GM11168 (cell line): ENCODE results near the gene ITLN1.
"Not testable (repeated sequence)": the region's sequence is repeated elsewhere in the genome, so short reads cannot be mapped to it uniquely, and the experiment has no call there.

ENCODE experiments used
- in situ Hi-C: fragments of 300-500 bp; cut with MboI; formaldehyde crosslinking; loops from one replicate; pipeline ENCODE4 v1.12.0; 2022; ENCODE audit warnings: low sequenced_read_pairs; ENCODE audit not compliant: unreplicated experiment

The ITLN1 gene

DNA sequence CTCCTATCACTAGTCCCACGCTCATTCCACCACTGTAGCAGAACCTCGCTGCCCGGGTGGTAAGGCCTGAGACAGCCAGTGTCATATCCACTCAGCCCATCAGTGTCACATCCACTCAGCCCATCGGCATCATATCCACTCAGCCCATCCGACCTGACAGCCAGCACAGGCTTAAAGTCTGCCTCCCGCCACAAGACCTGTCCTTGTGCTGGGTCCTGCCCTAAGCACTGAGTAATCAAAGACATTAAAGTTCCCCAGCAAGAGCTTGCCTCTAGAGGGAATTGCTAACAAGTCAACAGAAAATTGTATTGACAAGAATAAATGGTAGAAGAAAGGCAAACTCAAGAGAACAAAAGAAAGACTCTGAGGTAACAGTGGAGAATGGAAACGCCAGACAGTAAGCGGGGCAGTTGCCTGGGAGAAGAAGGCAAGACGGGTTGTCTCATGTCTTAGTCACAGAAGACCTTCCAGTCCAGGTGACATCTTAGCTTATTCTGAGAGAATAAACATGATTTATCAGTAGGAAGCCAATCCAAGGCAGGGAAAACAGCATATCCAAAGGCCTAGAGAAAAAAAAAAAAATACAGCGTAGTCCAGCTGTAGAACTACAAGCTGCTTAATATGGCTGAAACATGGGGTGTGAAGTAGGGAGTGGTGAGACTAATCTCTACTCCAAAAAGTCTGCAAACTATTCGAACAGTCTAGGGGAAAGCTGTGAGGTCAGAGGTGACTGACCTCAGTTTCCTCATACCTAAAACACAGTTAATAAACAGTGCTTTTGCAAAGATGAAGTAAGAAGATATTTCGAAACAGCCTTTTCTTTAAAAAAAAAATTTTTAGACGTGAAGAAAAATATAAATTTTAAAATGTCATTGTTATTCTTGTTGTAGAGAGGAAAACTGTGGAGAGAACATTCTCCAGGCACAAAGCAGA, 1.1 kb downstream of the ITLN1 start:
- in situ Hi-C loops: no loop called here

DNA sequence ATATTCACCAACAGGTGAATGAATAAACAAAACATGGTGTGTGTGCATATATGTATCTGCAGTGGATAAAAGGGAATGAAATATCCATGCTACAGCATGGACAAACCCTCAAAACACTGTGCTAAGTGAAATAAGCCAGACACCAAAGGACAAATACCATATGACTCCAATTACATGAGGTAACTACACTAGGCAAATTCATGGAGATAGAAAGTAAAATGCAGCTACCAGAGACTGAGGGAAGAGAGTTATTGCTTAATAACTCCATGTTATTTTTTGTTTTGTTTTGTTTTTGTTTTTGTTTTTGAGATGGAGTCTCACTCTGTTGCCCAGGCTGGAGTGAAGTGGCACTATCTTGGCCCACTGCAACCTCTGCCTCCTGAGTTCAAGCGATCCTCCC, 2.4 kb downstream of the ITLN1 start:
- in situ Hi-C loops: no loop called here

DNA sequence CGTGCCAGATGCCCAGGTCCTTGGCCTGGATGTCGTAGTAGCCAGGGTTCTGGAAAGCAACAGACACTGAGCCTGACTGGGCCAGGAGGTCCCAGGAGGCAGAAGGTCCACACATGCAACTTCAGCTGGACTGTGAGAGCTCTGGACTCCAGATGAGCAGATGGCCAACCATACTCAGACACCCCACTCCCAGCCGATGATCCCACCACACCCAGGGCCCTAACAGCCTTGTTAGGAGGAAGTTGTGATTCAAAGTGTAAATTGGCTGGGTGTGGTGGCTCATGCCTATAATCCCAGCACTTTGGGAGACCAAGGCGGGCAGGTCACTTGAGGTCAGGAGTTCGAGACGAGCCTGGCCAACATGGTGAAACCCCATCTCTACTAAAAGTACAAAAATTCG, 3.7 kb downstream of the ITLN1 start:
- in situ Hi-C loops: not testable (repeated sequence)

DNA sequence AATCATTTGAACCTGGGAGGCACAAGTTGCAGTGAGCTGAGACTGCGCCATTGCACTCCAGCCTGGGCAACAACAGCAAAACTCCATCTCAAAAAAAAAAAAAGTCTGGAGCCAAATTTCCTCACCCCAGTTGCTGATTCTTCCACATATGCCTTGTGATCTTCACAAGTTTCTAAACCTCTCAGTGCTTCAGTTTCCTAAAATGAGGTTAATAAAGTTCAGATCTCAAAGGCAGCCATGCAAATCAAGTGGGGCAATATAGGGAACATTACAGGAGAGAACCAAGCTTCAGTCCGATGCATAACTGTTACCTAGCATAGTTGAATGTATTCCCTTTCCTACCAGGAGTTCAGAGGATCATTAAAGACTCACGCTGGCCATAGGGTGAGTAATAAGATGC, 4.8 kb downstream of the ITLN1 start:
- in situ Hi-C loops: no loop called here

DNA sequence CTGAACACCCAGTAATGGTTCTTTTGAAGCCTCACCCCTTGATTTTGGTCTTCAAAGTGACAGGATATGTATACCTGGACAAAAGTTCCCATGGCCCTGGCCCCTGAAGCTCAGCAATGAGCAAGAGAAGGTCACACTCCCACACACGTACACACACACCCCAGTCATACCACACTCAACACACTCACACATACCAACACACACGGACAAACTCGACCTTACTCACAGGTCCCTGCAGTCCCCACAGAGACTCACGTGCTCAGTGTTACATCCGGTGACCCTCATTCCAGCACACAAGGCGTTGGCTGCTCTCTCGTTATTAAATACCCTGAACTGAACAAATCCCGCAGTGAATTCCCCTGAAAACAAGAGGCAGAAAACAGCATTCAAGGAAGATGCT, 5.9 kb downstream of the ITLN1 start:
- in situ Hi-C loops: no loop called here

DNA sequence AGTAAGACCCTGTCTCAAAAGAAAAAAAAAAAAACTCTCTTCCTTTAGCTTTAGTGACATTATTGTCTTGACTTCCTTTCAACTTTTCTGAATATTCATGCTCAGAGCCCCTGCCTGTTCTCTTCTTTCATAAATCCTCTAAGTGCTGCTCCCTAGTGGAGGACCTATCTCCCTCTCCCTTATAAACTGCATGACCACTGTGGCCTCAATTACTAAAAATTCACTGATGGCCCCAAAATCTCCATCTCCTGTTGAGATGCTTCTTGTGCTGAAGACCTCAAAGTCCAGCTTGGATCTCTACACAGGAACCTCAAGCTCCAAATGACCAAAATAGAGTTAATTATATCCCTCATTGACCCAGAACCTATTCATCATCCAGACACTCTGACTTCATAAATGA, 7.8 kb downstream of the ITLN1 start:
- in situ Hi-C loops: no loop called here

DNA sequence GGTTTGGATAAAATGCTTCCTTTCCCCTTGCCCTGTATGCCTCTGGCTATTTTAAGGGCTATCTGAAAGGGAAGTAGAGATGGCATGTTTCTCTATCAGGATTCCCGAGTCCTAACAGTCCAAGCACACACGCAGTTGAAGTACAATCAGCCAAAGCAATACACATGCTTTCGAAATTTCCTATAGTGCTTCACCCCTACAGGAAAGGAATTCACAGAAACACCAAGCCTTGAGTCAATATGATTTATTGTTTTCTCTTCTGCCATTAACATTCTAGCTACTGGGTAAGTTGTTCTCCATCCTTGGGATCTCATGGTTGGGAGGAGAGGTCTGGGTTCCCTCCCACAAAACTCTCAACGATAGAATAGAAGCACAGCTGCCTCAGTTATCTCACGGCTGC, 8.7 kb downstream of the ITLN1 start:
- in situ Hi-C loops: no loop called here

DNA sequence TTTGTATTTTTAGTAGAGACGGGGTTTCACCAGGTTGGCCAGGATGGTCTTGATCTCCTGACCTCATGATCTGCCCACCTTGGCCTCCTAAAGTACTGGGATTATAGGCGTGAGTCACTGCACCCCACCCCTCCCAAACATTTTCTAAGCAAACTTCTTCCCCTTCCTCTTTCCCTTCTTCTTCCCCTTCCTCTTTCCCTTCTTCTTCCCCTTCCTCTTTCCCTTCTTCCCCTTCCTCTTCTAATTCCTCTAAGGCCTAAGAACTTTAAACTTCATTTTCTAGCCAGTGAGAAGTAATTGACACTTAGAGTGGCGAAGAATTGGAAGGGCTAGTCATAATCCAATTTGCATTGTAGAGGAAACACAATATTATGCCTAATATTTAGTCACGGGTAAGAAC, 9.4 kb downstream of the ITLN1 start:
- in situ Hi-C loops: not testable (repeated sequence)

DNA sequence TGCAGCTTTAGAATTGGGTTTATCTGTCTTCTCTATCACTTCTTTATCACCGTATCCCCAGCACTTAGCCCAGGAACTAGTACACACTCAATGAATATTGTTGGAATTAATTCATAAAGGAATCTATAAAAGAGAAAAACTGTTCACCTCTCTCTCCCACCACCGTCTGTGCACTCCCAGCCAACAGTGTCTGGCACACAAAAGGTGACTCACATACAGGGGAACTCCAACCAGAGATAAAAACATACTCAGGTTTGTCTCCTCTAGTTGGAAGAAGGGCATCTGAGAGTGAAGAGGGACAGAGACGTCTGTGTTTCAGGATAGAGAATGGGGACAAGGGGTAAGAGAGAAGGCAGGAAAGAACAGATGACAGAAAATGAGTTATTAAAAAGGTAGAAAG, 10.0 kb downstream of the ITLN1 start:
- in situ Hi-C loops: no loop called here

DNA sequence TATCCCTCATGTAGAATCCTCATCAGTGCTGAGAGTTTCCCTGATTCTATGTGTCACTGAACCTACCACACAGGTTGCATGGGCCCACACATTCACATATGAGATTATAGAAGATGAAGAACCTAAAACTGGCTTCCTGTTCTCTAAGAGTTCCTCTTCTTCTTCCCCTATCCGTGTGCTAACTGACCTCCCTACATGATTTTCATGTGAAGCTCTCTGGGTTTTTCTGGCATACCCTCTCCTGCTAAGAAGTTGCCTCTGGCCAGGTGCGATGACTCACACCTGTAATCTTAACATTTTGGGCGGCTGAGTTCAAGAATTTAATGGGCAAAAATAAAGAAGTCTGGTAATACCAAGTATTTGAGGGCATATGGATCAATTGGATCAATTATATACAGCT, 16.8 kb downstream of the ITLN1 start:
- in situ Hi-C loops: no loop called here

DNA sequence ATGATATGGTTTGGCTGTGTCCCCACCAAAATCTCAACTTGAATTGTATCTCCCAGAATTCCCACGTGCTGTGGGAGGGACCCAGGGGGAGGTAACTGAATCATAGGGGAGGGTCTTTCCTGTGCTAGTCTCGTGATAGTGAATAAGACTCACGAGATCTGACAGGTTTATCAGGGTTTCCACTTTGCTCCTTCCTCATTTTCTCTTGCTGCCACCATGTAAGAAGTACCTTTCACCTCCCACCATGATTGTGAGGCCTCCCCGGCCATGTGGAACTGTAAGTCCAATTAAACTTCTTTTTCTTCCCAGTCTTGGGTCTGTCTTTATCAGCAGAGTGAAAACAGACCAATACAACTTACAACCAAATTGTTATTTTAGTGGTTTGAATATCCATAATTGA, 17.3 kb downstream of the ITLN1 start:
- in situ Hi-C loops: not testable (repeated sequence)

DNA sequence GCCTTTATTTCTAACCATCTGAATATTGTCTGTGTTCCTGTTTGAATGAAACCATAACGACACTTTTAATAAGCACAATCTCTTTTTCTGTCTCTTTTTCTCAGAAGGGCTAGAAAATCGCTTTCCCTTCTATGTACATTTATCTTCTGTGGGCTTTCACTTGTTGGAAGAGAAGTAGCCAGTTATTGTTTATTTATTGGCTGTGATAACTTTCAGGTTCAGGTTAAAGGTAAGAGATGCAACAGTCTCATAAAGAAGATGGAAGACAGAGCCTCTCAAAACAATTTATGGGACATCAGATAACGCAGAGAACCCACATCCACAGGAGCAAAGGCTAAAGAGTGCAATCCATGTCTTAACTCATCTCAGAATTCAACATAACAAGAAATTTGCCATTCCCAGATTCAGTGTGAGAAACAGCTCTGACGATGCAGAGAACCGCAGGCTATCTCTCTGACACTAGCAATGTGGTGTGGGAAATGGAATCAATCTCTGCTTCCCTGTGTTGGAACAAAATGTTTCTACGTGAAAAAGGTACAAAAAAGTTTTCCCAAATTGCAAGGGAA, 18.2 kb downstream of the ITLN1 start:
- in situ Hi-C loops: no loop called here

DNA sequence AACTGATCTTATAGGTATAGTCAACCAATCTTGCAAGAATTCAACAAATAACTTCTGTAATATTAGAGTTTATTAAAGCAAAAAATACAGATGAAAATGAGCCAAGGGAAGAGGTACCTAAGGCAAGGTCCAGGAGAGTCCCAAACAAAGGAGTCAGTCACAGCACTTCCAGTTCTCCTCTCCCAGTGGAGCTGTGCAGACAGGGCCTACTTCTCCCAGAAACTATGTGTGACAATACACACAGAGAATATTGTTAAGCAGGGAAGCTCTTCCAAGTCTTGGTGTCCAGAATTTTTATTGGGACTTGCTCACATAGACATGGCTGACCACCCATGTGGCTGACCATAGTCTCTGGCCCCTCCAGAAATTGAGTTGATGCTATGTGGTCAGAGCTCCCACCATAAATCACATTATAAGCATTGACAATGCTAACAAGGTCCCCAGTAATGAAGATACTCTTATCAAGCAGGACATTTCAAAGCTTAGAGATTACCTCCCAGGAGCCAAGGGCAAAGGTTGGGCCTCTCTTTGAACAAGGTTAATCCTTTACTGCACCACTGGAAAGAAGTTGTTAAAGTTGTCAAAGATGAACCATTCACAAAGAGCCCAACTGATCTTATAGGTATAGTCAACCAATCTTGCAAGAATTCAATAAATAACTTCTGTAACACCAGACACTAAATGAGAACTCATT, 18.8 kb downstream of the ITLN1 start:
- in situ Hi-C loops: no loop called here

DNA sequence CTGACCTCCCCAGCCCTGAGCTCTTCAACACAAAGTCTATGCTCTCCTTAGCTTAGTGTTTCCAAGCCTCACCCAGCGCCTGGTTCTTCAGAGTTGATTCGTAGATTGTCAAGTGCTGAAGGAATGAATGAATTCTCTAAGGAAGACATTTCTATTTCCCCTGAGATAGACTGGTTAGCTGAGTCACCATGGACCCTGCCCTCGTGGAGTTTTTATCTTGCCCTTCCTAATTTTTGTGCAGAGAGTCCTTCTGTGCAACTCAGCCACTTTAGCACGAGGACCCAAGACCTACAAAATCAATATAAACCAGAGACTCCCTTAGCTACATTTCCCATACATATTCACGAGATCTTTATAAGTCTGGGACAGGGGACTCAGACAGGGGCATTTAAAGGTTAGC, 19.6 kb downstream of the ITLN1 start:
- in situ Hi-C loops: no loop called here

DNA sequence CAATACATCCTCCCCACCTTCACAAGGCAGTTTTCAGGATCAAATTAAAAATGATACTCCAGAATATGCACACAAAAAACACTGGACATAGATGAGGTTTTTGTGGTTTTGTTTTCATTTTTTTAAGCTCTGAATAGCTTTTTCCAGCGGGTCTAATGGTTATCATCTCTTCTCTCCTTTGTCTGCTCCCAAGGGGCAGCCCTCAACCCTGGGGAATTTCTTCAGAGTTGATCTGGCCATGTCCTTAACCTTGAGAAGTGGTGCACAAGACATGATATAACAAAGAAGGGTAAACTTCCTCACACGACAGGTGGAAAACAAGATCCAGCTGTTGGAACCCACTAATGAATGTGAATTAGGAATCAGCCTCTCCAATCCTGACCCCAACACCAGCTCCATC, 20.8 kb downstream of the ITLN1 start:
- in situ Hi-C loops: no loop called here

DNA sequence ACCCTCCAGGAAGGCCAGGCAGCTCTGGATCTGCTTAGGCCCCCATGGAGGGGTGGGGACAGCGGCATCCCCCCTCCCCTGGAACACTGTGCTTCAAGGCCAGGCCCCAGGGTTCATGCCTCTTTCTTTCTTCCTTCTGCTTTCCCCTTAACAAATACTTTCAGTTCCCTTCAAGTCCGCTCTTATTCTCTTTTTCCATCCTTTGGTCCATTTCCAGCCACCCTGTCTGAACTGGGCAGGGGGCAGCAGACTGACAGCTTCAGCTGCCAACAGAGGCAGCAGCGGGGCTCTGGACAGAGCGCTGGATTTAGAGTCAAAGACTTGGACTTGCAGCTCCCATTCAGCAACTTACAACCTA, 21.2 kb downstream of the ITLN1 start:
- in situ Hi-C loops: no loop called here

DNA sequence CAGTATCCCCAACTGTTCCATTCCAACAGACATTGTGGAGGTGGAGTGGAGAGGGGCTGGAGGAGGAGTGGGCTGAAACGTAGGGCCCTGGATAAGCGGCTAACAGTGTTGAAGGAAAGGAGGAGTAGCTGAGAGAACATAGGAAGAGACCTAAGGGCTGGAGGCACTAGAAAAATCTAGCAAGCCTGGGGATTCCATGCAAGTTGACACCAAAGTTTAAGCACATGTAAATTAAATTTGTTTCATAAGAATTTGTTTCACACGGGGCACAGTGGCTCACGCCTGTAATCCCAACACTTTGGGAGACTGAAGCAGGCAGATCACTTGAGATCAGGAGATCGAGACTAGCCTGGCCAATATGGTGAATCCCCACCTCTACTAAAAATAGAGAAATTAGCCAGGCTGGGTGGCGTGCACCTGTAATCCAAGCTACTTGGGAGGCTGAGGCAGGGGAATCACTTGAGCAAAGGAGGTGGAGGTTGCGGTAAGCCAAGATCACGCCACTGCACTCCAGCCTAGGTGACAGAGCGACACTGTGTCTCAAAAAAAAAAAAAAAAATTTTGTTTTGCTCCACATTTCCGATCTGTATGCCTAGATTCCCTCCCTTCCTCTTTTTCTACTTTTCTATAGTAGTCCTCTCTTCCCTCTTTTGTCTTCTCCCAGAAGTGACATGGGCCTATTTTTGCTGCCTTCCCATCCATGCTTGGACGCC, 21.8 kb downstream of the ITLN1 start:
- in situ Hi-C loops: no loop called here

DNA sequence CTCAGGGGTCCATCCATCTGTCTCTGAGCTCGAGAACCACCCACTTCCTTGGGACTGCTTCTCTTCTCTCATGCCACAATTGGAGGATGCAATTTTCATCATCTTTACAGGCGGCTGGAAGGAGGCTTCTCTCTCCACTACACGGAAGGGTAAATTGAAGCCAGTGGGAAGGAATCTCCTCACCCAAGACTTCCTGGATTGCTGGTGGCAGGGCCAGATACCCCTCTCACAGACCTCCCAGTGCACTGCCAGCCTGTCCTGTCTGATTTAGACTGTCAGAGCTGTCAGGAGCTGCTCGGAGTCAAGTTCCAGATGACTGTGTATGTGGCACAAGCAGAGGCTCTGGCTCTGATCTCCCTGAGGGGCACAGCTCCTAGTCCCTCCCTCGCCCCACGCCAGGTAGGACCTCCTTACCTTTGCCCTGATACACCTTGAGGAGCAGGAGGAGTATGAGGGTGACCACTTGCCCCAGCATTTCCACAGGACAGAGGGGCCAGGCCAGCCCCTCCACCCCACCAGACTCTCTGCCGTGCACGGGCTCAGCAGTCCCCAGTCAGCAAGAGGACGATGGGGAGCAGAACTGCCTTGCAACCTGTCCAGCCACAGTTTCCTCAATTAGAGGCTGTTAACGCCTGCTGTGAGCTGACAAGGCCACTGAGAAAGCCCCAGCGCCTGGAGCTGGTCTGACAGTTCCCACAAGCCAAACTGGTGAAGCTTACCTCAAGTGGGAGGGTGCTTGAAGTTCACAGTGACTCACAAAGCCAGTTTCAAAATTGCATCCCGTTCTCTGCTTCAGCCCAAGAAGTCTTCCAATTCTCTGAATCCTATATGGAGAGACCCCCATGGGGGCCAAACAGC, 22.5 kb downstream of the ITLN1 start, which contains the start of gene CD244:
Gene CD244, minus strand, starts transcription at position 685 of the 858 bp plus-strand sequence. Its CDS starts 210 bp downstream, at position 475.
- in situ Hi-C loops: no loop called here

DNA sequence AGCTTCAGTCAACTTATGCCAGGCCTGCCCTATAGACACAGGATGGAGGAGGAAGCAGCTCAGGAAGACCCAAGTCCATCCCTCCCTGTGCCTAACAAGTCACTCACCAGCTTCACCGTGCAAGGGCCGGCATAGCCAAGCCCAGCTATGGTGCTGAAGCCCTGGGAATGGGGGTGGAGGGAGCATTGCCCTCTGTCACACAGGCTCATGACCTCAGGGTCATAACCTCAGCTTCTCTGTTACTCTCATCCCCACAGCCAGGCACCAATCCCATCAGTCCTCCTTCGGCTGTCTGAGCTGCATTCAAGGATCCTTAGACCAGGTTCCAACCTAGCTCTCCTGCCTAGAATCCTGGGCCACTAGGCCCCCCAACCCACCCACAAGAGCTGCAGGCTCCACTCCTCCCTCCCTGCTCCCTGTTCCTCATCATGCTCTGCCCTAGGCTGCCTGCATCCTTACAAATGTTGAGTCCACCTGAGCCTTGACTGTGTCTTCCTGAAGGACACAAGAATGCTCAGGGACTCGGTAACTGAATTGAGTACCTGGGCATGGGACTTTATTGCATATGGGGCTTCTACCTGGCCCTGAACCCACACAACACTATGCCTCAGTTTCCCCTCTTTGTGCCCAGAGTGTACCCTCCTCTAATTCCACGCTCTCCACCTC, 24.0 kb downstream of the ITLN1 start:
- in situ Hi-C loops: no loop called here
